Astrocyte (in vitro differentiated cells and primary cell): ENCODE results near the gene ENO3.

Experiments
- CTCF ChIP-seq: IDR thresholded peaks from 2 replicates; pipeline ENCODE4 v1.5.1; 2011; ENCODE audit warnings: low read depth, mild to moderate bottlenecking, inconsistent platforms, low read length, moderate library complexity; ENCODE audit not compliant: insufficient read depth
- EZH2 ChIP-seq: IDR thresholded peaks from 2 replicates; pipeline ENCODE4 v1.6.1; 2012; ENCODE audit warnings: mild to moderate bottlenecking, low read length, inconsistent platforms; ENCODE audit not compliant: insufficient read depth

- TF ChIP-seq CTCF = peak; percentile 67
- TF ChIP-seq EZH2 = no peak
Measured at GRCh38 chr17:4903051-4903818, 47.7 kb upstream of the ENO3 start, which contains the start of gene CHRNE.
